PFSK-1 (cell line): ENCODE measurements around the gene SRSF4.

Experiments used
- FOXP2 ChIP-seq: optimal IDR thresholded peaks from 2 replicates; pipeline ENCODE3; 2011; ENCODE audit warnings: borderline replicate concordance, control low read depth, inconsistent platforms; ENCODE audit not compliant: insufficient read depth; ENCODE audit errors: extremely low read length, extremely low read depth
- POLR2AphosphoS5 ChIP-seq: IDR thresholded peaks from 2 replicates; pipeline ENCODE4 v1.6.1; 2012; ENCODE audit warnings: low read depth, mild to moderate bottlenecking, control low read depth, low read length, moderate library complexity
- REST ChIP-seq, 2 experiments: IDR thresholded peaks; 2 replicates each; pipeline versions ENCODE4 v1.6.1 to v1.8.0; 2011 to 2012; ENCODE audit warnings: low read depth in 2 of 2, low read length in 2 of 2, control low read depth in 1 of 2, inconsistent platforms in 1 of 2, mild to moderate bottlenecking in 1 of 2, moderate library complexity in 1 of 2; ENCODE audit not compliant: insufficient read depth in 1 of 2
- SIN3A ChIP-seq: IDR thresholded peaks from 2 replicates; pipeline ENCODE4 v1.6.1; 2012; ENCODE audit warnings: mild to moderate bottlenecking, low read length, moderate library complexity, borderline replicate concordance; ENCODE audit not compliant: insufficient read depth
- TAF1 ChIP-seq: IDR thresholded peaks from 2 replicates; pipeline ENCODE4 v1.6.1; 2012; ENCODE audit warnings: low read length, control low read depth, borderline replicate concordance; ENCODE audit not compliant: insufficient read depth

Gene SRSF4

GRCh38 chr1:29162476-29163138, 19.1 kb downstream of the SRSF4 start:
- no peak for TF ChIP-seq FOXP2
- no peak for TF ChIP-seq SIN3A
- TF ChIP-seq REST (IDR thresholded peaks at IDR 0.05; ENCODE audit: insufficient read depth in 1 of 2, low read depth in 2 of 2, low read length in 2 of 2), result no peak
- no peak for TF ChIP-seq TAF1

- TF ChIP-seq TAF1 (no peak), SIN3A (no peak), FOXP2 (no peak), POLR2AphosphoS5 (no peak)
These were observed 19.7 kb downstream of the SRSF4 start for GRCh38 chr1:29162025-29162424.

GRCh38 chr1:29159773-29160172, 21.9 kb downstream of the SRSF4 start:
- TF ChIP-seq TAF1 (no peak), FOXP2 (no peak), REST (IDR thresholded peaks at IDR 0.05; ENCODE audit: insufficient read depth in 1 of 2, low read depth in 2 of 2, low read length in 2 of 2) (no peak), SIN3A (no peak), POLR2AphosphoS5 (no peak)

GRCh38 chr1:29157269-29157601, 24.5 kb downstream of the SRSF4 start:
- TF ChIP-seq REST (IDR thresholded peaks at IDR 0.05; ENCODE audit: insufficient read depth in 1 of 2, low read depth in 2 of 2, low read length in 2 of 2) (no peak), POLR2AphosphoS5 (no peak), TAF1 (no peak), FOXP2 (no peak), SIN3A (no peak)

DNA sequence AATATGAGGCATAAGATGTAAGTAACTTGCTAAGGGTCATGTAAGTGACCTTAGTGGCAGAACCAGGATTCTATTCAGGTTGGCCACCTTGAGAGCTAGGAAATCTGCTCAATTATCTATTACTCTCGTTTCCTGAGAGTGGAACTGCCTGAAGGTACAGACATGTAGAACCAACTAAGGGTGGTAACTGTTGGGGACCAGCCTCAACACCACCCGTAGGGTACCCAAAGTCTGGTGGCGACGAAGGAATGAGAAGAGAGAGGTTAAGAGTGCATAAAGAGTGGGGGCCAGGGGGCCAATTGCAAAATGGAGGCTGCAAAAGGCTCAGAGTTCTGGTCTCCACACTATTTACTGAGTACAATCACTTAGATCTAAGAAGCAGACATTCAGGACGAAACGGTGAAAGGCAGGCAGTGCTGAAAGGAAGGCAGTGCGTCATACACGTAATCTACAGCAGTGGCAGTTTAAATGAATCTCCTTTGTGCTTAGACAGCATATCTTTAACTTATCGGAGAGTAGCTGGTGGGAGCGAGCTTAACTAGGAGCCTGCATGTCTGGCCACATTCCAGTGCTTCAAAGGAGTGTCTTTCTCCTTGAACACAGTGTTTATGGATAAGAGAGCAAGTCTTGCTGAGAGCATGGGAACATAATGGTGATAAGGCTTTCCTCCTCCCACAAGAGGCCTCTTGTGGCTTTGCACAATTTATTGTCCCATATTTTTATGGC, 25.0 kb downstream of the SRSF4 start:
- TF ChIP-seq SIN3A (no peak), POLR2AphosphoS5 (no peak), REST (IDR thresholded peaks at IDR 0.05; ENCODE audit: insufficient read depth in 1 of 2, low read depth in 2 of 2, low read length in 2 of 2) (no peak), TAF1 (no peak), FOXP2 (no peak)
